Activated CD4-positive, alpha-beta T cell treated with anti-CD3 and anti-CD28 coated beads, Interleukin-2, amount 50 U/mL, for 1 hour (primary cell): ENCODE data around the gene GUCY1A2.
"Not testable (repeated sequence)": the region's sequence is repeated elsewhere in the genome, so short reads cannot be mapped to it uniquely, and the experiment has no call there.

Experiments
- DNase-seq: peaks from one replicate; pipeline ENCODE4 v3.0.0-alpha.2; 2020

Gene GUCY1A2

GRCh38 chr11:107018219-107018901 is at the start of gene GUCY1A2:
TSS of gene GUCY1A2 (minus strand) at chr11:107018476. CDS start at chr11:107018055, 421 bp downstream.
- DNase-seq: no peak

- DNase-seq: no peak
Measured at GRCh38 chr11:107054391-107054790, 36.1 kb upstream of the GUCY1A2 start.

GRCh38 chr11:107051332-107051731 is 33.1 kb upstream of the GUCY1A2 start:
- not testable (repeated sequence) for DNase-seq

GRCh38 chr11:107050899-107051298 is 32.6 kb upstream of the GUCY1A2 start:
- DNase-seq: not testable (repeated sequence)

- no peak for DNase-seq
Measured at GRCh38 chr11:107050121-107050520, 31.8 kb upstream of the GUCY1A2 start.

GRCh38 chr11:107044503-107044902 is 26.2 kb upstream of the GUCY1A2 start:
- DNase-seq: no peak

GRCh38 chr11:107043242-107044006 is 25.1 kb upstream of the GUCY1A2 start:
- no peak for DNase-seq

- DNase-seq: no peak
Measured at GRCh38 chr11:107042748-107043147, 24.5 kb upstream of the GUCY1A2 start.

GRCh38 chr11:107041088-107041444 is 22.8 kb upstream of the GUCY1A2 start:
- no peak for DNase-seq

- DNase-seq: no peak
Measured at GRCh38 chr11:107040433-107041087, 22.3 kb upstream of the GUCY1A2 start.

GRCh38 chr11:107025673-107026072 is 7.4 kb upstream of the GUCY1A2 start:
- no peak for DNase-seq

GRCh38 chr11:107020594-107020993 is 2.3 kb upstream of the GUCY1A2 start:
- no peak for DNase-seq

GRCh38 chr11:107018902-107019493 is 722 bp upstream of the GUCY1A2 start:
- no peak for DNase-seq

GRCh38 chr11:107017433-107018218 is 650 bp downstream of the GUCY1A2 start:
- DNase-seq: no peak

GRCh38 chr11:107017104-107017432 is 1.2 kb downstream of the GUCY1A2 start:
- DNase-seq: no peak

- DNase-seq: no peak
Measured at GRCh38 chr11:107014871-107015270, 3.4 kb downstream of the GUCY1A2 start.

GRCh38 chr11:107011977-107012376 is 6.3 kb downstream of the GUCY1A2 start:
- no peak for DNase-seq

- no peak for DNase-seq
Measured at GRCh38 chr11:107009190-107009589, 9.1 kb downstream of the GUCY1A2 start.

GRCh38 chr11:107006076-107006833 is 12.0 kb downstream of the GUCY1A2 start:
- no peak for DNase-seq

GRCh38 chr11:106999196-106999595 is 19.1 kb downstream of the GUCY1A2 start:
- no peak for DNase-seq

- DNase-seq: no peak
Measured at GRCh38 chr11:106998916-106999188, 19.4 kb downstream of the GUCY1A2 start.
